GM10847 (cell line): ENCODE data around the gene KIF16B.

Experiments
- POLR2A ChIP-seq: IDR thresholded peaks from 2 replicates; pipeline ENCODE4 v1.6.1; 2011; ENCODE audit not compliant: insufficient read length; ENCODE audit errors: extremely low read depth

The KIF16B gene

DNA sequence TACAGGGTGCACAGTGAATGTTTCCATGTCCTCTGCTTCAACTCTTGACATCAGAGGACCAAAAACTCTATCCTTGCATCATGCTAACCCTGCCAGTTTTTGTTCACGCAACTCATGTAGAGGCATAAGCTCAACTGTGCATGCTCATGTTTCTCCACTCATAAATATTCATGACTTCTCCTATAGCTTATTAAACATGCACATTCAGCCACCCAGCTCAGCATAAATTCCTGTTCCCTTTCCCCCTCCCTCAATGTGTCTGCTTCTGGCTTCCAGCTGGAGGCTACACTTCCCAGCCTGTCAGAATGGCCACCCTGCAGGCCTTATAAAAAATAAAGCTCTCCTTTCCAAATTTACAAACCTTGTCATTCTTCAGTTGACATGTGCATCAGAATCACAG lies 154.6 kb downstream of the KIF16B start:
- TF ChIP-seq POLR2A: no peak

DNA sequence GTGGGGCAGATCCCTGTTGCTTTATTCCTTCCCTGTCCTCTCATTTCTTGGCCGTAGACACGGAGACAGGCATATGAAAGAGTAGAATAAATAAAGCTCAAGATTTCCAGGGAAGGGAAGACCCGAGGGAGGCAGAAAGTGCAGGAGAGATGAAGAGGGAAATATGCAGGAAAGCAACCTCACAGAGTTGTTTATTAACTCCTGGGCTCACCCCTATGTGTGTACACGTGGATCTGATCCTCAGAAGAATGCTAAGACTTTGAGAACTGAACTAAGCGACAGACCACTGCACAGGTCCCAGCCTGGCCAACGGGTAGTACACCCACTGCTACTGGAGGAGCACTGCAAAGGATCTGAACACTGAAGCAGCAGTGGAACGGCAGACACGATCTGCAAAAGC lies 156.2 kb downstream of the KIF16B start:
- TF ChIP-seq POLR2A: no peak

DNA sequence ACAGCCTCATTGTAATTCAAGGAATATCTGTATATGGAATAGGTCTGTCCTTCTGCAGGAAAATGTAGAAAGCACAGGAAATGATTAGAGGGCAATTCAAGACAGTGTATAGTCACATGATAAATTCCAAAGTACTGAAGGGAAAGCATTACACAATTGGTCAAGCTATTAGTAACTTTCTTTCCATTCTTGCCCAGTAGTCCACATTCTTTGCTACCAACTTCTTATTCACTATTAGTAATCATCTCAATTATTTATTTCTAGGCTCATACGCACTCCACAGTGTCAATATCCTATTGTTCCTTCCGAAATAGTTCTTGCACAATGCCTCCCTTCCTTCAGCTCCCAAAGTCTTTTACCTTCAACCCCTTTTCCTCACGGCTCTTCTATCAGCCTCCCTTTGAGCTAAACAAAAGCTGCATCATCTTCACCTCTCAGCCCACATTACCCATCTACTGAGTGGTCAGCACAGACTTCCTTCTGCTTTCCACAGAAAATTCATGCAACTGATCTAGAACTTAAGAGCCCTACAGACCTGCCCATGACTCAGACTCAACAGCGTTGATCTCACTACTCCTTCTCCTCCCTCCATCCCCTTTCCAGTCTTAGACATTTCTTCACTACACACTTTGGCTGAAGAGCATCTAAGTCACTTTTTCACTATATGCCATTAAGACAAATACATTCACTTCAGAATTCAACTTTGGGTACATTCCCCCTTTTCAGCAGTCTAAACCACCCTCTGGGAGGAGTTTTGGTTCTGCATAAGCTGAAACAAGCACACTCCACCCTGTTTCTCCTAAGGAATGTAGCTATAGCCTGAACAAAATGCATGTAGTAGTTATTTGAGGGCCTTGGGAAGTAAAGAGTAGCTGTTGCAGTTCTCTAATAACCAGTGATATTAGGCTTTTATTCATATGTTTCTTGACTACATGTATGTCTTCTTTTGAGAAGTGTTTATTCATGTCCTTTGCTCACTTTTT lies 157.9 kb downstream of the KIF16B start:
- TF ChIP-seq POLR2A: no peak

DNA sequence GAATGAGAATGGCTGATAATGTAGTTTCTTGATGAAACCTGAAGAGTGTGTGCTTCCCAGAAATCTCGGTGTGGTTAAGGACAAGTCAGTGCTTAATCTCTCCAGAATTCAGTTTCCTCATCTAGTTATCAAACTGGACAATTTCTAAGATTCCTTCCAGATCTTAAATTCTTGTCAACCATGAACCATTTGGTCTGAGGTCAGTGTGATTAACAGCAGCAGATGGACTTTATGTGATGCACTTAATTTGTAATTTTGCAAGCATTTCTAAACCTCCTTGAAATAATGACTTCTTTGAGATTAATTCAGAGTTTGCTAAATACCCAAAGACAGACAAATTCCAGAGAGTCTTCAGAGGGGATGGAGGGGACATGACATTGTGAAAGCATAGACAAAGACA lies 160.3 kb downstream of the KIF16B start:
- TF ChIP-seq POLR2A: no peak

DNA sequence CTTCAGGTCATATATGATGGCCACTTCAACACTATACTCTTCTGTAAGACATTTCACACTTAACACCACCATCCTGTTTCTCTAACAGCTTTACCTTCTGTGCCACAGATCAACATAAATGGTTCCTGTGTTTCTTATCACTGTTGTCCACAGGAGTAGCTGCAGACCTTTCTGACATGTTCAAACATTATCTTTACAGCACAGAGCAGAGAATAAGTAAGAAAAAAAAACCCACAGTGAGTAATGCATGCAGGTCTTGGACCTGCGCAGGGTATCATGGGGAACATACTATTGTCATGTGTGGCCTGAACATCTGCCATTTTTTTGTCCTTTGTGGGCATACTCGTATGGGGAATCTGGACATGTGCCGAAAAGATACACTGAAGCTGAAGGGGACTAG lies 161.9 kb downstream of the KIF16B start:
- TF ChIP-seq POLR2A: no peak

DNA sequence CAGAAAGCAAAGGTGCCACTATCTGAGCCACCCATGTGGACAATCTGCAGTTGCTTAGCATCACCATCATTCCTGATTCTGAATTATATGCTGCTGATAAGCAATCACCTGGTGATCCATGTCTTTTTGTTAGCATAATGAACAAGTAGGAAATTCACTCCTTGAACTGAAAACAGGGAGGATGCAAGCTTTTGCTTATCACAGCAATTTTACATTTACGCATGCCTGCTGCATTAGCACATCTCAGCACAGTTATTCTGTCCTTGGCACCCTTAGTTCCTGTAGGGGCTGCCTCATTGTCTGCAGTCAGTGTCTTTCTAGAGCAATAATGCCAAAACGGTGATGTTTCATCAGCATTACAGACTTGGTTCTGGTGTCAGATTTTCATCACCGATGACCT lies 162.6 kb downstream of the KIF16B start:
- no peak for TF ChIP-seq POLR2A

DNA sequence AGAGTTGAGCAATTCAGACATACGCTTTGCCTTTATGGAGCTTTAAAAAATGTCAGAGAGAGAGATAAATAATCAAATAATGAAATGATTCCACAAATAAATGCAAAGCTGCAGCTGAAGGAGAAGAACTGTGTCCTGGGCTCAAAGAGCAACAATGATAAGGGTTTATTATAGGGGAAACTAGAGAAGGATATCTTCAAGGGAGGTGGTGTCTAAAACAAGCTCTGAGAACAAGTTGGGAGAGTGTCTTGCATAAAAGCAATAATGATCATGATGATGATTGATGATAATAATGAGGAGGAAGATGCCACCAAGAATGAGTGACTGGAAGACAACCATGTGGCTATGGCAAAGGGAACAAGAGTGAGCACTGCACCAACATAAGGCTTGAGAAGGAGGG lies 164.3 kb downstream of the KIF16B start:
- no peak for TF ChIP-seq POLR2A

DNA sequence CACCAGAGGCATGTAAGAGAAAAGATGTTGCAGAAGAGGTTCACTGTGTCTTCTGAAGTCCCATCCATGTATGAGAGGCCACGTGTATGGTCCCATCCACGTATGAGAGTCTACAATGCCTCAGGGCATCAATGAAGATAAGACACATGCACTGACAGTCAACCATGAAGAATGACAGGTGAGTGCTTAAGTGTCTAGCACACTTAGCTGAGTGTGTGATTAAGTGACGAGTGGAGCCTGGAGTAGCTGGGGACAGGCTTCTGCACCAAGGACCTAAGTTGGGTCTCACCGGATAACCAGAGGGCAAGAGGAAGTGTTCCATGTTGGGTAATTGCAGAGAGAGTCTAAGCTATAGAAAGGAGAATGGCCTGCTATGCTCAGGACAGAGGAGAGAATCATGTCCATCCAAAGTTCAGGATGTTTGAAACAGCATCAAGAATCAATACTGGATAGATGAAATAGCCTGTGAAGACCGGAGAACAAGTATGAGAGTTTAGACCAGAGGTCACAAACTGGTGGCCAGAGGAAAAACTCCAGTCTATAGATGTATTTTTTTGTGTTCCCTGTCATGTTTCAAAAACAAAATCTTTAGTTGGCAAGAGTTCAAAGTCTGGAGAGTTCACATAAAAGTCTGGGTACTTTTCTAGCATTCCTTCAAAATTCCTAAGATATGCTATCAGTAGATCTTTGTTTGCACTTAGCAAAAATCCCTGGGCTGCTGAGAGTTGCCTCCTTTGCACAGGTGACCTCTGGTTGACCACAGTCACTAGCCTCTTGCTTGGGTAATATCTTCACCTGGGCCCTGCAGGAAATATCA lies 165.8 kb downstream of the KIF16B start:
- TF ChIP-seq POLR2A: no peak

DNA sequence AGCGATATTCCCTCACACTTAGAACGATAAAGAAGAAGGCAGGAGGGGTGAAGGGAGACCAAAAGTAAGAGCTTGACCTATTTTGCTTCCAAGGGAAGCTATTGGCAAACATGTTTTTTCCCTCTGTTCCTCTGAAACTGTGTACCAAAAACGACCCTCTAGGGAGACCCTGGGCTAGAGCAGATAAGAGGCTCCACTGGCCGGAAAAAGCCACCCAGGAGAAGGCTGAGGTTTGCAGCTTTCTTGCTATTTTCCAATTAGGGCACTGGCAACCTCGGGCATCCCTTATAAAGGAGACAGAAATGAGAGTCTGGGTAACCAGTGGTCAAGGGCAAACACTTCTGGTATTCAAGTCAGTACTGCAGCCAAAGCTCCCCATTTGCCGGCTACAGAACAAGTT lies 168.0 kb downstream of the KIF16B start:
- no peak for TF ChIP-seq POLR2A

DNA sequence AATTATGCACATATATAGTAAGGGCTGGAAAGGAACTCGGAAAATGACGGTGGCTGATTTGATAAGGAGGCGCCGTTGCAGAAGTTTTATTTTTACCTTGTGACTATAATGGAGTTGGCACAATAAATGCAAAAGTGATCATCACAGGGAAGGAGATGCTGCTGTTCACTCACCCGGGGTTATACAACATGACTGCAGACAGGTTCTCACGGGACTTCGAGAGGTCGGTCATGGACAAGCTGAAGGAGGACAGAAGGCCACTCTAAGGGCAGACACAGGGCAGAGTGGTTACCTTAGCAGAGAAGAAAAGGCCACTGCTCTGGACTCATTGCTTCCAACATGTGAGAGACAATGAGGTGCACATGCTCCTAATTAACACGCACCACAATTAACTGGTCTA lies 168.6 kb downstream of the KIF16B start:
- no peak for TF ChIP-seq POLR2A

DNA sequence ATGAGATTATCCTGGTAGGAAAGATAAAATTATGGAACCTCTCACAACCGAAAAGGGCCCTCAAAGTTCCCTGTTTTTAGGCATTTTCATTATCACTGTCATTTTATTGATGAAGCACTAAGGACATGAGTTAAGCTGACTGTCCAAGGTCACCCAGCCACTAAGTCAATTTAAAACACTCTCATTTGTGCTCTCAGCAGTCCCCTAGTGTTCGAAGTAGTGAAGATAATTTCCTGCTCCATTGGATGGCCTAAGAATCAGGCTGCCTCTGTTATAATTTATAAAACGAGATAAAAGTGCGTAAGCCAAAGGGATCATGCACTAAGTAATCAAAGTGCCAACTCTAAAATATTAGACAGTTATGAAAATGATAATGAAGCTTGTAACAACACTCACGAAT lies 169.1 kb downstream of the KIF16B start:
- no peak for TF ChIP-seq POLR2A

DNA sequence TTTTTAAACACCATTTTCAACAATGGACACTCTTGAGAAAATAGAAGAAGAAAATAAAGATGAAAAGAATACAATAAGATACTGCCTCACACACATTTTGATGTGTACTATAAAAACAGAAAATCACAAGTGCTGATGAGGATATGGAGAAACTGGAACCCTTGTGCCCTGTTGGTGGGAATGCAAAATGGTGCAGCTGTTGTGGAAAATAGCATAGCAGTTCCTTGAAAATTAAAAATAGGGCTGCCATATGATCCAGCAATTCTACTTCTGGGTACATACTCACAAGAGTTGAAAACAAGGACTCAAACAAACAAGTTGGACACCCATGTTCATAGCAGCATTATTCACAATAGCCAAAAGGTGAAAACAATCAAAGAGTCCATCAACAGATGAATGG lies 173.0 kb downstream of the KIF16B start:
- TF ChIP-seq POLR2A: no peak

DNA sequence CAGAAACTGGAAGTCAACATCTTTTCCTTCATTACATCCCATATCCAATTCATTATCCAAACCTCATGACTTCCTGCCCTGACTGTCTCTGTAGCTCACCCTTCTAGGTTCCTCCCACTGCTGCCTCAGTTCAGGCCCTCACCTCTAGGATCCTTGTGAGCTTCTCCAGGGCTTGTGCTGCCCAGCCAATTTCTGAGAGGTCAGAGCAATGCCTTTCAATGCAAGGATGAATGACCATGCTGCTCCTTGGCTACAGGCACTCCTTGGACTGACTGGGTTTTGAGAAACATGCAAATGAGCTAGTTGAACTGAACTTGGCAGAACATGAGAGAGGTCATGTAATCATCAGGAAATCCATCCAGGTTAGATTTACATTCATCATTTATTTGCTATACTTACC lies 173.4 kb downstream of the KIF16B start:
- TF ChIP-seq POLR2A: no peak

DNA sequence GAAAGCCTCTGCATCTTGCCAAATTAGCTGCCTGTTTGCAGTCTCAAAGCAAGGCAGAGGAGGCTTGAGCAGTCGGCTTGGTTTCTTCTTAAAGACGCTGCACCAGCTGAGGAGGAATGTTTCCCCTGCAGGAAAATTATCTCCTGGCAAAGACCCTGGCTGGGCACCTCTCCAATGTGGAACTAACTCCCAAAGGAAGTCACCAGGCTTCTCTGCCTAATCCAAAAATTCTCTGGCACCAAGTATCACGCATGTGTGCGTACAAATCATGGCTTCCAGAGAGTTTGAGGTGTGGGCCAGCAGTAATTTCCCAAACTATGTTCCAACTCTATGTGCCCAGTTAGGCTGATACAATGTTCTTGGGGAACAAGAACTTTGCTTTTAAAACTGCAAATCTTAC lies 176.2 kb downstream of the KIF16B start:
- TF ChIP-seq POLR2A: no peak

DNA sequence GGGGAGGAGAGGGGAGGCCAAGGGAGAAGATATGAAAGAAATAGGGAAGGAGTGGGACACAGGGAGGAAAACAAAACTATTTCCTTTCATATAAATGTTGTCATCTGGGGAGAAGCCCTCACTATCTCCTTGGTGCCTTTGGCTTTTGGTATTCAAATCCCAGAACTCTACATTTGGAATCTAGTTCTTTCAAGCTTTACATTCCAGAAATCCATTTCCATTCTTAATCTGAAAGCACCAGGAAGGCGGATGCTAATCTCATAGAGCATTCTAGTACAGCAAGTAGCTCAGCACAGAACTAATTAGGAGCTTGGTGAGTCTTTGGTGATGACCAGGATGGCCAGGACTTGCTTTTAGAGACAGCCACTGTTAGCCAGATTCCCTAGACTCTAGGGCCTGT lies 177.9 kb downstream of the KIF16B start:
- TF ChIP-seq POLR2A: no peak

DNA sequence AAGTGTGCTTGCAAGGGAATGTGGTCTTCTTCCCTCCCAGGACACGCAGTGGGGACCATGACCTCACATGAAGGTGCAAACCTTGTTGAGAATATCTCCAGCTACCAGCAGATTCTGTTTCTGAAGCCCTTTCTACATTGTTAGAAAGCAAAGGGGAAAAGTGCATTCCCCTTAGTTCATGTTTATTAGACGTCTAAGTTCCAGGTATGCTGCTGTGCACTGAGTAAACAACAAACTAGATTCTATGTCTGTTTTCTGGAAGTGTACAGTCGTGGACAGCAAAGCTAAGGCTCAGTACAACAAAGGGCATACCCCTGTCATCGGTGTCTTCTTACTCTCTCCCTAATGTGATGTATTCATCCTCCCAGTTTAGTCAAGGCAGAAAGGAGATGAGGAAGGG lies 178.5 kb downstream of the KIF16B start:
- TF ChIP-seq POLR2A: no peak
